M059J (cell line): ENCODE results near the gene ABCC1. TPM values are rescaled to one million over a fixed set of nuclear protein-coding genes. Genes with fewer than 3 reads are reported as not detected.
"Not testable (repeated sequence)": the region's sequence is repeated elsewhere in the genome, so short reads cannot be mapped to it uniquely, and the experiment has no call there.

Source experiments
- DNase-seq: peaks from one replicate; pipeline ENCODE4 v3.0.0-alpha.2; 2012; ENCODE audit warnings: low read depth
- total RNA-seq: library from RNA; depleted of rRNA; stranded (reverse); fragments of >200 nt; shearing (Covaris generic); gene quantifications from 2 replicates; pipeline ENCODE4 v1.2.3, GENCODE V29; 2014; rRNA removed

Gene ABCC1
- total RNA-seq, 1 experiment from 2014 or later: 21.5 TPM

- no peak for DNase-seq
These were observed 237.4 kb downstream of the ABCC1 start for GRCh38 chr16:16186820-16187219.

GRCh38 chr16:16188827-16189226, 239.4 kb downstream of the ABCC1 start:
- DNase-seq: no peak

GRCh38 chr16:16189842-16190241, 240.4 kb downstream of the ABCC1 start:
- no peak for DNase-seq

- no peak for DNase-seq
These were observed 241.1 kb downstream of the ABCC1 start for GRCh38 chr16:16190546-16190945.

- DNase-seq: not testable (repeated sequence)
These were observed 241.6 kb downstream of the ABCC1 start for GRCh38 chr16:16190966-16191365.

GRCh38 chr16:16191493-16192167, 242.2 kb downstream of the ABCC1 start:
- DNase-seq: no peak

Other genes with a start within 250 kb of the ABCC1 start
- not detected in 2 replicates for gene MYH11, start 92.6 kb upstream of the ABCC1 start, total RNA-seq
- gene CEP20, start 61.0 kb upstream of the ABCC1 start, total RNA-seq: 74.6 and 116 TPM in 2 replicates